Measurements from ENCODE around the gene IL1B. TPM values are rescaled to one million over a fixed set of nuclear protein-coding genes. Genes with fewer than 3 reads are reported as not detected.

IL1B gene
- total and polyA plus RNA-seq, 2 donors (not counting 1 experiment from before 2014, with no cell fraction given): 0.20 to 13.1 TPM

GRCh38 chr2:112798979-112799975 is 37.3 kb downstream of the IL1B start:
- no peaks in the 10 kb centered on the region for H3K4me1 ChIP-seq (ENCODE audit: control insufficient read depth in 2 of 2, insufficient read depth in 2 of 2, low read length in 2 of 2)
- no peak overlapping the region for H2AFZ ChIP-seq (ENCODE audit: insufficient read depth, low read depth, low read length, poor library complexity, severe bottlenecking)
- no peak overlapping the region for H3K4me3 ChIP-seq (ENCODE audit: control extremely low read depth in 1 of 5, extremely low read depth in 1 of 5, insufficient read depth in 1 of 5, low read depth in 2 of 5, low read length in 4 of 5)
- H3K4me2 ChIP-seq (replicated peaks; ENCODE audit: low read depth, low read length, poor library complexity, severe bottlenecking): no peak overlapping the region
- Mint-ChIP-seq H3K4me3 (no peak overlapping the region), H3K4me1 (peaks cover 4% of the 10 kb centered on the region), H3K9me3 (ENCODE audit: insufficient read depth) (no peaks in the 10 kb centered on the region), H3K27ac (no peak overlapping the region), H3K27me3 (no peaks in the 10 kb centered on the region)
- no peak overlapping the region for H3K9ac ChIP-seq (ENCODE audit: low read length)
- no peak for DNase-seq
- CTCF ChIA-PET: no interaction called here
- intact Hi-C loops (cut with micrococcal nuclease): no loop called here
- no peak for TF ChIP-seq EZH2 (IDR thresholded peaks at IDR 0.05; ENCODE audit: borderline replicate concordance, insufficient read depth, low read depth, low read length, poor library complexity, severe bottlenecking)
- TF ChIP-seq CTCF (IDR thresholded peaks at IDR 0.05): no peak
- H3K9me3 ChIP-seq (ENCODE audit: control extremely low read depth in 1 of 3, control insufficient read depth in 2 of 3, insufficient read depth in 1 of 3, low read length in 2 of 3): no peaks in the 10 kb centered on the region
- H3K36me3 ChIP-seq (replicated peaks in 1 of 2; ENCODE audit: control extremely low read depth in 1 of 2, control insufficient read depth in 1 of 2, extremely low read depth in 1 of 2, insufficient read depth in 2 of 2, low read length in 1 of 2): no peaks in the 10 kb centered on the region
- no peak for ATAC-seq (ENCODE audit: low read depth)
- H4K20me1 ChIP-seq (ENCODE audit: control insufficient read depth, insufficient read depth, low read length, poor library complexity, severe bottlenecking): no peaks in the 10 kb centered on the region
- no peaks in the 10 kb centered on the region for H3K79me2 ChIP-seq (ENCODE audit: control insufficient read depth, insufficient read depth, low read length)
- POLR2A ChIA-PET: no interaction called here
- no peaks in the 10 kb centered on the region for H3K27me3 ChIP-seq (replicated peaks in 1 of 4; ENCODE audit: control extremely low read depth in 1 of 4, control insufficient read depth in 3 of 4, insufficient read depth in 4 of 4, low read length in 3 of 4)
- 45% methylated on average over 5 of the region's 8 CpGs for WGBS (ENCODE audit: insufficient coverage)
- no peak overlapping the region for H3K27ac ChIP-seq (ENCODE audit: low read length in 2 of 2)

GRCh38 chr2:112796486-112796885 is 40.1 kb downstream of the IL1B start:
- H3K4me3 Mint-ChIP-seq: no peak overlapping the region
- Histone ChIP-seq H3K27ac (ENCODE audit: low read length in 2 of 2) (no peak overlapping the region), H3K9me3 (ENCODE audit: control extremely low read depth in 1 of 3, control insufficient read depth in 2 of 3, insufficient read depth in 1 of 3, low read length in 2 of 3) (no peaks in the 10 kb centered on the region), H2AFZ (ENCODE audit: insufficient read depth, low read depth, low read length, poor library complexity, severe bottlenecking) (no peak overlapping the region), H3K36me3 (replicated peaks in 1 of 2; ENCODE audit: control extremely low read depth in 1 of 2, control insufficient read depth in 1 of 2, extremely low read depth in 1 of 2, insufficient read depth in 2 of 2, low read length in 1 of 2) (no peaks in the 10 kb centered on the region), H3K4me2 (replicated peaks; ENCODE audit: low read depth, low read length, poor library complexity, severe bottlenecking) (no peak overlapping the region), H3K79me2 (ENCODE audit: control insufficient read depth, insufficient read depth, low read length) (no peaks in the 10 kb centered on the region), H3K4me3 (ENCODE audit: control extremely low read depth in 1 of 5, extremely low read depth in 1 of 5, insufficient read depth in 1 of 5, low read depth in 2 of 5, low read length in 4 of 5) (no peak overlapping the region), H4K20me1 (ENCODE audit: control insufficient read depth, insufficient read depth, low read length, poor library complexity, severe bottlenecking) (no peaks in the 10 kb centered on the region), H3K27me3 (replicated peaks in 1 of 4; ENCODE audit: control extremely low read depth in 1 of 4, control insufficient read depth in 3 of 4, insufficient read depth in 4 of 4, low read length in 3 of 4) (no peaks in the 10 kb centered on the region), H3K4me1 (ENCODE audit: control insufficient read depth in 2 of 2, insufficient read depth in 2 of 2, low read length in 2 of 2) (peaks cover 0 to 2% of the 10 kb centered on the region in 2 donors), H3K9ac (ENCODE audit: low read length) (no peak overlapping the region)
- intact Hi-C loops (cut with micrococcal nuclease): no loop called here
- TF ChIP-seq CTCF (IDR thresholded peaks at IDR 0.05) (no peak), EZH2 (IDR thresholded peaks at IDR 0.05; ENCODE audit: borderline replicate concordance, insufficient read depth, low read depth, low read length, poor library complexity, severe bottlenecking) (no peak)
- no peak for DNase-seq
- no peaks in the 10 kb centered on the region for H3K27me3 Mint-ChIP-seq
- POLR2A ChIA-PET: interaction anchor here (0.7 kb wide), 1 partner anchor 1673 kb away, joined by 3 read pairs; no protein-coding TSS in a partner anchor
- H3K4me1 Mint-ChIP-seq: peaks cover 14% of the 10 kb centered on the region
- H3K27ac Mint-ChIP-seq: no peak overlapping the region
- CTCF ChIA-PET: no interaction called here
- no CpG with 5 or more reads among the region's 1 CpG for WGBS (ENCODE audit: insufficient coverage)
- H3K9me3 Mint-ChIP-seq (ENCODE audit: insufficient read depth): no peaks in the 10 kb centered on the region
- no peak for ATAC-seq (ENCODE audit: low read depth)
